HuH-7 (cell line): ENCODE measurements around the gene SLC8A3.

Experiments used
- DNase-seq: peaks from one replicate; pipeline ENCODE4 v3.0.0; 2011; ENCODE audit warnings: low spot score

The SLC8A3 gene

DNA sequence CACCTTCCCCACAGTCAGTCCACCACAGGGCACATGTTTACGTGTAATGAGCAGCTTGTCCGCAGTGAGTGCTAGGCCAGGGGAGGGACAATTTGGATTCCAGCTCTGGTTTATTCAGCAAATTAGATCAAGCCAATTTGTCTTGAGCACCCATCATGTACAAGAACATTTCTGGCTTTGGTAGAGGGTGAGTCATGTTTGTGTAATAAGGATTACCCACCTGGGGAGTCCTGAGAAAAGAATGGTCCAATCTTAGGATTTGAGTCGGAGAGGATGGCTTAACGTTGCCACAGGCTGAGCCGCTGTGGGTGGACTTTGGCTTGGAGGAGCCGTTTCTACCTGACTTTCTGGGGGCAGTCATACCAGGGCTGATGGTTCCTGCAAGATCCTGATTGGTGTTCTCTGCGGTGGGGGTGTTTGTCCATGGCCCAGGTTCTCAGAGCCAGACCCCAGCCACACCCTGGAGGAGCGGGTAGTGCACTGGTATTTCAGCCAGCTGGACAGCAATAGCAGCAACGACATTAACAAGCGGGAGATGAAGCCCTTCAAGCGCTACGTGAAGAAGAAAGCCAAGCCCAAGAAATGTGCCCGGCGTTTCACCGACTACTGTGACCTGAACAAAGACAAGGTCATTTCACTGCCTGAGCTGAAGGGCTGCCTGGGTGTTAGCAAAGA lies 165.8 kb downstream of the SLC8A3 start:
- DNase-seq: no peak

- no peak for DNase-seq
These were observed 167.1 kb downstream of the SLC8A3 start for GRCh38 chr14:70021548-70022220.

DNA sequence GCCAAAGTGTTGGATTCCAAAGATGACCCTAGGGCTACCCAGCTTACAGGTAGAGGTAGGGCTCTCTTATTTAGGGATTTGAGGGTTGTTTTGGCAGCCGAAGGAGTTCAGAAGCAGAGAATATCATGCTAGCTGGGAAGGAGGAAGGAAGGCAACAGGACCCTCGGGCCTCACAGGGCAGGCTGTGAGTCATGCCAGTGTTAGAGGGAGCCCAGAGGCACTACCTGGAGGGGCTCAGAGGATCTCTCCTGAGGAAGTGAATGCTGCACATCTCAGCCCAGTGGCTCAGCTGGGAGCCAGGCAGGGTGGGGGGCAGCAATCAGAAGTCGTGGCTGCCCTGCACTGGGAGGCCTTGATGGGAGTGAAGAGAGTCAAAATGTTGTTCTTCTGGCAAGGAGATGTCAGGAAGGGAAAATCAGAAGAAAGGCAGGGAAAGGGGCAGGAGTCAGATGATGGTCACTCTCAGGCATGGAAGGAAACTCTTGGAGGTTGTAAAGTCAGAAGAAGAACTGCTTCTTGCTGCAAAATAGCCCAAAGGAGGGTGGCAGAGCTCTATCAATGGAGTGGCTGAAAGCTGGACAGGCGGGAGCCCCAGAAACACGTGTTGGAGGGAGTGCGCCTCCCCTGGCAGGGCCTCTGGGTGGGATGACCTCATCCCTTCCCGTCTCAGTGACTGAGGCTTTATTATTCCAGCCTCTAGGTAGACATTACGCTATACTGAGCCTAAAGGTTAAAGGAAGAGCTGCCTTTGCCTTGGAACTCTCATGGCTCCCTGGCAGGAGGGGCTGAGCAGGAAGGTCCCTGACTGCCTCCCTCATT lies 168.2 kb downstream of the SLC8A3 start:
- no peak for DNase-seq

GRCh38 chr14:70019695-70020094 lies 169.1 kb downstream of the SLC8A3 start:
- no peak for DNase-seq

DNA sequence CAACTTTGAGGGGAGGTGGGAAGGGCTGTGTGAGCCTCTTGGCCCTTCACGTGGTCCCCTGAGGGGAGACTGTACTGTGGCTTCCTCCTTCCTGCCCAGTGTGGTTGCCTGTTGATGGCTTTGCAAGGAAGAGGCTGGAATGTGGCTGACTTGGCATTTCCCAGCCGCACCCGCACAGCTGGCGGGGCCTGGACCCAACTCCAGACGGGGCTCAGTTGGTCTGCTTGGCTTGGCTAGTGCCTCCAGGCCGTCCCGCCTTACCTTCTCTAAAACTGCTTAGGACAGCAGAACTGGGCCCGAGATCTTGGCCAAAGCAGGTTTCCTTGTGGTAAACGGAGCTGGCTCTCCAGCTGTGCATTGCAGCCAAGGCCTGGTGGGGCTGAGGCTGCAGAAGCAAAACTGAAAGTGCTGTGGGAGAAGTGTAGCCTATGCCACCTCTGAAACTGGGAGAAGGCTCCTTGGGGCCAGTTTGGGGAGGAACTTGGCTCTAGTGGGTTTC lies 170.0 kb downstream of the SLC8A3 start:
- DNase-seq: no peak

GRCh38 chr14:70018230-70018629 lies 170.5 kb downstream of the SLC8A3 start:
- no peak for DNase-seq

DNA sequence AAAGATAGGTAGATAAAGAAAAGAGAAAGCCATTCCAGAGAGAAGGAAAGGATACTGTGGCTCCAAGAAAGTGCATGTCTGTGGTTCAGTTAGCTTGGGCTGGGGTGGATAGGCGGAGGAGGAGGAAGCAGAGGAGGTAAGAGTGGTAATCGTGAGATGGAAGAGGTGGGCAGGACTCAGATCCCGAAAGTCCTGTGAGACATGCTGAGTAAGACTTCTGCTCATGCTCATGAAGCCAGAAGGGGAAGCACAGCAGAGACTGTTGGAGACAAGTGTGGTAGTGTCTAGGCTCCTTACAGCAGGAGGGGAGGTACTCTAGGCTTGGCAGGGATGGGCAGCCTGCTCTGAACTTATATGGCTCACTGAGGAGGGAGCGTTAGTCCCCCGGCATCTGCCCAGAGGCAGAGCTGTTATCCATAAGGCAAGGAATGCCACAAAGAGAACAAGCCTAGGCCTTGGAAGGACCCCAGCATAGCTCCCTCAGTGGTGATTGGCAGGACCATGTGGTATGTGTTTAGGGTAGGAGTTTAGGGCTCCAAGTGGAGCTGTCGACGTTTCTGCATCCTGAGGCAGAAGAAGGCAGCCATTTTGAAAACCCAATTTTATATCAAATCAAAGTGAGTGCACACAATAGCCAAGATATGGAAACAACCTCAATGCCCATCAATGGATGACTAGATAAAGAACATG lies 174.2 kb downstream of the SLC8A3 start:
- no peak for DNase-seq

GRCh38 chr14:70013271-70013873 lies 175.4 kb downstream of the SLC8A3 start:
- DNase-seq: peak; percentile 61

GRCh38 chr14:70011708-70012107 lies 177.0 kb downstream of the SLC8A3 start:
- DNase-seq: no peak

DNA sequence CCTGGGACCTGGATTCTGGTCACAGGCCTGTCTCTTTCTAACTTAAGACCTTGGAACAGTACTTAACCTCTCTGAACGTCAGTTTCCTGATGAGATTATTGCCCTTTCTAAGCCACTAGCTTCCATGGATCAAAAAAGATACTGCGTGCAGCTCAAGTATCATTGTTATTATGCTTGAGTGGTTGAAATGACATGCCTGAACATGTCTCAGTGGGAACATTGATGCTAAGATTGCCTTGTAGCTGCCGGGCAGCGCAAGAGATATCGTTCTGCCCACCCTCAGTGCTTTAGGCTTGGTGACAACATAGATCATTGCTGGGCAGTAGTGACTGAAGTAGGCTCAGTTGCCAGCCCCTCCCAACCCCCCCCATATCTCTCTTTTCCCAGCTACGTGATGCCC lies 177.7 kb downstream of the SLC8A3 start:
- DNase-seq: no peak

DNA sequence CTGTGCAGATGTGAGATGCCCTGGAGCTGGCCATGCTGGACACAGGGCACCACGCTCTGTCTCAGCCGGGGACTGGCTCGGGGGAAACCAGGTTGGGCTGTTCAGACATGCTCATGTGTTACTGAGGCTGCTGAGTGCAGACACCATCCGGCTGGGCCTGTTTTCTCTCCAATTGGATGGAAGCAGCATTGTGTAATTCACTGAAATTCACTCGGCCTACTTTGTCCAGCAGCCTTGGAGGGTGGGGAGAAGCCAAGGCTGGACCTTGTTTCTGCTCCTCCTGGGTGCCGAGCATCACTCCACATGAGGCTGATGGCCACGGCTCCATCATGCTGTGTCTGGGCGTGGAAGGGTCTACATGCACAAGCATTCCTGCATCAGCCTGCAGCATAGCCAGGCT lies 178.8 kb downstream of the SLC8A3 start:
- no peak for DNase-seq

DNA sequence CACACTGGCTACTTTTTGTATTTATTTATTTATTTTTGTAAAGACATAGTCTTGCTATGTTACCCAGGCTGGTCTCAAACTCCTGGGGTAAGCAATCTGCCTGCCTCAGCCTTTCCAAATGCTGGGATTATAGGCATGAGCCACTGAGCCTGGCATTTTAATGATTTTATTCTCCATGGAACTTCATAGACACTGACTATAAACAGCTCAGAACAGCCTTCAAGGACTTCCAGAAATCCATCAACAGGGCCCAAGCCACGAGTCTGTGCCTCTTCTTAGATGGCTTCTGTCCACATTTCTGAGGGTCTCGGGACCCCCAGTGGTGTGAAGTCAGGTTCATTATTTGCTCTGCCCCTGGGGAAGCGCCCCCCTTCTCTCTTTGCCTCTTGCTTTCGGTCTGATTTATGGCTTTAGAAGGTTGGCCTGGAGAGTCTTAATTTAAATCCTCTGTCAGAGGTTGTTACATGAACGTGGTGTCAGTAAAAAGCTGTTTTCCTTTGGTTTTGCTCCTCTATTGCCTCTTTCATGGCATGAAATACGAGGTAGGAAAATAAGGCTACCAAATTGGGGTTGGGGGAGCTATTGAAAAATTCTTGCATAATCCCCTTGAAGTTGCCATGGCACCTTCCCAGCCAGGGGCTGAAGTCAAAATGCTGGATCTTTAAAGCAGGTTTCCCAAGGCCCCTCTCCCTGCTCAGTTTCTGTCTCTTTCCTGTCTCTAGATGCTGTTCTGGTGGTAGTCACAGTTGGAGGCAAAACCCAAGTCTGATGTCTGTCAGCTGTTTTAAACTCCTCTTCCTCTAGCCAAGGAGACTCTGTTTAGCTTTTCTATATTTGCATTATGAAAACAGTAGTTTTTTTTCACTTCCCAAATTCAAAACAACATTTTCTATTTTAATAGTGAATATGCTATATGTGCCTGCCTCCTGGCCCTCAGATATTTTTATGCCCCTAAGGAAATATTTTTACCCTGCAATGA lies 180.2 kb downstream of the SLC8A3 start:
- DNase-seq: no peak

DNA sequence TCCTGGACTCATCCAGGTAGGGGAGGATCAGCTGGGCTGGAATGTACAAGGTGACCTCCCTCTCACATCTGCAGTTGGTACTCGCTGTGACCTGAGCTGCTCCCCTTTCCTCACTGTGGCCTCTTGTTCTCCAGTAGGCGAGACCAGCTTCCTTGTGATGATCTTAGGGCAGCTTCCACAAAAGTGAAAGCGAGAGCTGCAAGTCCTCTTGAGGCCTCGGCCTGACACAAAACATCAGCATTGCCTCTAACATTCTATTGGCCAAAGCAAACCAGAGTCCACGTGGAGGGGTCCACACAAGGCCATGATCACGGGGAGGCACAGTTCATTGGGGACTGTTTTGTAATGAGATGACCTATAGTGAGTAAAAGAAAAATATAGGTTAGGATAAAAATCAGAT lies 182.1 kb downstream of the SLC8A3 start:
- DNase-seq: no peak

- DNase-seq: peak; percentile 42
These were observed 183.4 kb downstream of the SLC8A3 start for GRCh38 chr14:70005281-70005805.

GRCh38 chr14:70004791-70005190 lies 184.0 kb downstream of the SLC8A3 start:
- no peak for DNase-seq

GRCh38 chr14:70002589-70003346 lies 186.0 kb downstream of the SLC8A3 start:
- peak; percentile 26 for DNase-seq

DNA sequence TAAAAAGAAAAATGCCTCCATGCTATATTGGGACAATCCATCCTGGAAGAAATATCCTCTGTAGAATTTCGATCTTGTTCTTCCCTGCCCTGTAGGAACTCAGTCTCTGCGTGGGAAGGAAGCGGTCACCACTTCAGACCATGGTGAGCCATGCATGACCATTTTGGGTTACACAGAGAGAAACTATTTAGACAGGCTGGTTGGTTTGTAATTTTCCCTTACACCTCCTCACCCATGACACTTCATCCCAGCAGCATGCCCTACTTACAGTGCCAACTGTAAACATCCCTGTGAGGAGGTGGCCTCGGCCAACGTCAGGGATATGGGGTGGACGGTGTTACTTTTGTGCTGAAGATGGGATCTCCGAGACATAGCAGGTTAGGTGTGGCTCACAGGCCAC lies 188.2 kb downstream of the SLC8A3 start:
- no peak for DNase-seq

DNA sequence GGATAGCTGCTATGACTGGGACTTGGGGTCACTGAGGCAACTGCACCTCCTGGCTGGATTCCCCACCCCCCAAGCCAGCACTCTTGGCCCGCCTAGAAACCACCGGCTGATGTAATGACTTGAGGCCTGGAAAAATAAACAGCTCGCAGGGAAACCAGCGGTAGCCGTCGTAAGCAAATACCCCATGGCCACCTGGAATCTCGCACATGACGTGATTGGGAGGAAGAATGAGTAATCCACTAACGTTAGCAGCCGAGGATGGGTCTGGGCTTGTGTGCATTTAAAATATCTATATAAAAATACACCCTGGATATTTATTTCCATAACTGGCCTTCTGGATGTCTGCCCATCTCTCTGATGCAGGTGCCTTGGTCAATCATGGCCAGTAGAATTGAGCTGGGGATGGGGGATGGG lies 189.5 kb downstream of the SLC8A3 start:
- no peak for DNase-seq

DNA sequence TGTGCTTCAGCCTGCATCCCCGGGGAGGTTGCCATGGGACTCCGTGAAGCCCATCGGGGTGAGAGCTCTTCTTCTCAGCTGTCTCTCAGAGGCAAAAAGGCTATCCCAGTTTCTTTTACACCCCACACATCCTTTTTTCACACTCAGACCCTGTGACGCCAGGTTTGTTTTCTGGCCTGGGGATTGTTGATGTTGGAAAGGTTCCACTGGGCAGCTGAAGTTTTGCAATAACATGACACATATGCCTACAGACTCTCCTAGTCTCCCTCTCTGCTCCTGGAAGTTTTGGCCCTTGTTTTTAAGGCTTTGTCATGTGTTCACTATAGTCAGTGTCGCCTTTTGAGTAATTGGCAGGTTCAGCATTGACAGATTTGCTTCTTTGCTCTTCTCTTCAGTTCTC lies 190.9 kb downstream of the SLC8A3 start:
- DNase-seq: no peak

- DNase-seq: no peak
These were observed 192.5 kb downstream of the SLC8A3 start for GRCh38 chr14:69996216-69996615.
